Measurements from ENCODE around the gene KCNK13.

- no peak for TF ChIP-seq CTCF (IDR thresholded peaks at IDR 0.05; ENCODE audit: borderline replicate concordance, extremely low read depth, low read length, poor library complexity, severe bottlenecking)
- TF ChIP-seq EZH2 (IDR thresholded peaks at IDR 0.05; ENCODE audit: borderline replicate concordance, low read depth, low read length, severe bottlenecking), result no peak
Observed at GRCh38 chr14:90177539-90178189, 115.9 kb downstream of the KCNK13 start.

Measured in DND-41 (cell line).